Measurements from ENCODE around the gene SERPINB1. TPM values are rescaled to one million over a fixed set of nuclear protein-coding genes. Genes with fewer than 3 reads are reported as not detected.
"Not testable (repeated sequence)": the region's sequence is repeated elsewhere in the genome, so short reads cannot be mapped to it uniquely, and the experiment has no call there.

Gene SERPINB1
- total RNA-seq, 5 donors from 2014 or later (not counting 1 experiment from before 2014, with no cell fraction given): 40.3 to 60.9 (median 50.7) TPM

DNA sequence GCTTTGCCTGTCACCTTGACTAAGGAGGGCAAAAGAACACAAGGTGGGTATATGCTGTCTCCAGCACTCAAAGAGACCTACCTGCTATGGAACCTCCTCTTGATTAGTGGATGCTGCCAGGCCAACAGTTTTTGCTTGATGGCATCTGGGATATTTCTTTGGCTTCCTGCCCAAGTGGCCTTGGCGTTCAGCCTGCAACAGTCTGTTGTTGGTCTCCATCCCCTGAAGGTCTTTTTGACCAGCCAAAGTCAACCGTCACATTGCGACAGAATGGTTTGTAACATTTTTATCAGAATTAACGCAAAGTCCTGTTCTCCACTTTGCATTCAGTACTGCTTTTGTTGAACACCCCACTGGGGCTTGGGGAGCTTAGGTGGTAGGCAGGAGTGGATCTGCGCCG is 37.1 kb downstream of the SERPINB1 start:
- no peaks in the 10 kb centered on the region for H3K27me3 ChIP-seq (replicated peaks in 1 of 2; ENCODE audit: control insufficient read depth in 2 of 2, extremely low read depth in 1 of 2, insufficient read depth in 2 of 2, low read length in 1 of 2)
- Mint-ChIP-seq H3K27me3 (no peaks in the 10 kb centered on the region), H3K4me1 (peaks cover 3 to 11% (median 8%) of the 10 kb centered on the region in 3 donors), H3K27ac (no peak overlapping the region), H3K36me3 (peaks cover 5% of the 10 kb centered on the region), H3K9me3 (no peaks in the 10 kb centered on the region), H3K4me3 (no peak overlapping the region)
- no peaks in the 10 kb centered on the region for H3K36me3 ChIP-seq (ENCODE audit: control insufficient read depth in 2 of 2, extremely low read depth in 1 of 2, insufficient read depth in 1 of 2, low read length in 1 of 2)
- no peak overlapping the region for H3K4me3 ChIP-seq (ENCODE audit: control insufficient read depth in 1 of 2, extremely low read depth in 1 of 2, low read length in 1 of 2)
- POLR2A ChIA-PET: no interaction called here
- H3K27ac ChIP-seq (ENCODE audit: low read length): no peak overlapping the region
- 94% methylated on average over 2 of the region's 6 CpGs for WGBS (ENCODE audit: insufficient coverage)
- DNase-seq: no peak
- no peaks in the 10 kb centered on the region for H3K9me3 ChIP-seq
- H3K4me1 ChIP-seq (ENCODE audit: control insufficient read depth in 1 of 2, extremely low read depth in 1 of 2, insufficient read depth in 2 of 2, low read length in 2 of 2): no peaks in the 10 kb centered on the region
- no peak for ATAC-seq (replicated peaks in 1 of 4)
- CTCF ChIA-PET: no interaction called here

DNA sequence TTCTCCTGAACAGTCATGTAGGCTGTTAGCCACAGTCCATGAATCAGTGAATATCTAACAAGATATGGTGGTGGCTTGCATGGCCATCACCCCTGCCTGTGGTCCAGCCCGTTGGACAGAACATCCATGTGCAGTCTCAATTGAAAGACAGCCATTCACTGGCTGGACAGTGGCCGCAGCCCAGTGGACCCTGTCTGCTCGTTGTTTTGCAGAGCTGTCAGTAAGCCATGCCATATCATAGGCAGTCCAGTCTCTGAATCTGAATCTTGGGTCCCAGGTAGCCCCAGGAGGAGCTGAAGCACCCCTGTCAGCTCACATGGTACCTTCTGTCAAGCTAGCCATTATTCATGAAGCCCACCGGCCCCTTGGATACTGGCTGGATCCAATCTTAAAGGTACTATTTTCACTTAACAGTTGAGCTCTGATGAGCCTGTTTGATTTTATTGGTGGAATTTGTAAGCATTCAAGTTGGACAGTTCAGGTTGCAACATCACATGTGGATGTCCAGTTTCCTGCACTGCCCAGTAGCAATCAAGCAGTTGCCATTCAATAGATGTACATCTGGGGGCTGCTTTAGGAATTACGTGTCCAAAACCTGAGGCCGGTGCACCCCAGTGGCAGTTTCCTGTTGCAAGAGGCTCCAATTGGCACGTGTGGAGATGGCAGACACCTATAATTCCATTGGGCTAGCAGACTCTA is 37.8 kb downstream of the SERPINB1 start:
- CTCF ChIA-PET: no interaction called here
- WGBS (ENCODE audit: insufficient coverage): 87% methylated on average over 6 of the region's 7 CpGs
- Histone ChIP-seq H3K9me3 (no peaks in the 10 kb centered on the region), H3K27me3 (replicated peaks in 1 of 2; ENCODE audit: control insufficient read depth in 2 of 2, extremely low read depth in 1 of 2, insufficient read depth in 2 of 2, low read length in 1 of 2) (no peaks in the 10 kb centered on the region), H3K4me3 (ENCODE audit: control insufficient read depth in 1 of 2, extremely low read depth in 1 of 2, low read length in 1 of 2) (no peak overlapping the region), H3K27ac (ENCODE audit: low read length) (no peak overlapping the region), H3K36me3 (ENCODE audit: control insufficient read depth in 2 of 2, extremely low read depth in 1 of 2, insufficient read depth in 1 of 2, low read length in 1 of 2) (no peaks in the 10 kb centered on the region), H3K4me1 (ENCODE audit: control insufficient read depth in 1 of 2, extremely low read depth in 1 of 2, insufficient read depth in 2 of 2, low read length in 2 of 2) (no peaks in the 10 kb centered on the region)
- H3K9me3 Mint-ChIP-seq: no peaks in the 10 kb centered on the region
- peaks cover 5% of the 10 kb centered on the region for H3K36me3 Mint-ChIP-seq
- H3K4me1 Mint-ChIP-seq: peaks cover 7 to 11% (median 7%) of the 10 kb centered on the region in 3 donors
- H3K27ac Mint-ChIP-seq: no peak overlapping the region
- POLR2A ChIA-PET: no interaction called here
- no peaks in the 10 kb centered on the region for H3K27me3 Mint-ChIP-seq
- DNase-seq (no peak), ATAC-seq (replicated peaks in 1 of 4) (no peak)
- H3K4me3 Mint-ChIP-seq: no peak overlapping the region

DNA sequence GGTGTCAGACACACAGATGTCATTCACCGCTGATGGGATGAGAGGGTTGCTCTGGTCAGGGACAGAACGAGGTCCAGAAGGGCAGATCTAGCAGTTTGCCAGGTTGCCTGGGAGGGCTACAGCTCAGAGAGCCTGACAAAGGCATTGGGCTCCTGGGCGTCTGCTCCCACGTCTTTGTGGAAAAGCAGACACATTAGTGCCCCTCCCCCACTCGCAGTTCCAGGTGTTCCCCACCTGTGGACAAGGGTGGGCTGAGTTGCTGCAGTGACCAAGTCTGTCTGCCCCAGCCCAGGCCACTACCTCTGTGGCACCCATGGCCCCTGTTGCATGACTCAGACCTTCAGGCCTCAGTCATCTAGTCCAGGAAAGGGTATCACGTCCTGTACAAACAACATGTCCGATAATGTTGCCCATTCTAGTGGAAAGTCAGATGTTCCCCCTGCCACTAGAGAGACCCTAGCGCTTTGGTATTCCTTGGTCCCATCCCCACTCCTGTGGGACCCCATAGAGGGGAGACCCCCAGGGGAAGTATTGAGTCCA is 39.1 kb downstream of the SERPINB1 start:
- Histone ChIP-seq H3K27me3 (replicated peaks in 1 of 2; ENCODE audit: control insufficient read depth in 2 of 2, extremely low read depth in 1 of 2, insufficient read depth in 2 of 2, low read length in 1 of 2) (no peaks in the 10 kb centered on the region), H3K4me3 (ENCODE audit: control insufficient read depth in 1 of 2, extremely low read depth in 1 of 2, low read length in 1 of 2) (no peak overlapping the region), H3K36me3 (ENCODE audit: control insufficient read depth in 2 of 2, extremely low read depth in 1 of 2, insufficient read depth in 1 of 2, low read length in 1 of 2) (no peaks in the 10 kb centered on the region), H3K9me3 (no peaks in the 10 kb centered on the region), H3K4me1 (ENCODE audit: control insufficient read depth in 1 of 2, extremely low read depth in 1 of 2, insufficient read depth in 2 of 2, low read length in 2 of 2) (no peaks in the 10 kb centered on the region), H3K27ac (ENCODE audit: low read length) (no peak overlapping the region)
- Mint-ChIP-seq H3K4me1 (peaks cover 7 to 11% (median 8%) of the 10 kb centered on the region in 3 donors), H3K4me3 (no peak overlapping the region), H3K27ac (no peak overlapping the region), H3K27me3 (no peaks in the 10 kb centered on the region), H3K36me3 (peaks cover 5% of the 10 kb centered on the region), H3K9me3 (no peaks in the 10 kb centered on the region)
- ChIA-PET POLR2A (no interaction called here), CTCF (interaction anchor here in 1 of 2 donors (0.6 kb wide), 1 partner anchor 294 kb away, joined by 3 read pairs; no protein-coding TSS in a partner anchor)
- no peak for DNase-seq
- no peak for ATAC-seq (replicated peaks in 1 of 4)
- 97% methylated on average over 3 of the region's 8 CpGs for WGBS (ENCODE audit: insufficient coverage)

DNA sequence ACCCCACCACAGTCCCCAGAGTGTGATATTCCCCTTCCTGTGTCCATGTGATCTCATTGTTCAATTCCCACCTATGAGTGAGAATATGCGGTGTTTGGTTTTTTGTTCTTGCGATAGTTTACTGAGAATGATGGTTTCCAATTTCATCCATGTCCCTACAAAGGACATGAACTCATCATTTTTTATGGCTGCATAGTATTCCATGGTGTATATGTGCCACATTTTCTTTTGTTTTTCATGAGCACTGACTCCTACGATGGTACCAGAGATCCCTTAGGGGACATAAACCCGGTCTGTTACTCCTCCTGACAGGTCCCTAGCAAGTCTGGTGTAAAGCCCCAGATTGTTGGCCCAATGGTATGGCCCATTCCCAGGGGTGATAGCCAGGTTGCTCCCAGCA is 40.0 kb downstream of the SERPINB1 start:
- not testable (repeated sequence) for H3K9me3 Mint-ChIP-seq

DNA sequence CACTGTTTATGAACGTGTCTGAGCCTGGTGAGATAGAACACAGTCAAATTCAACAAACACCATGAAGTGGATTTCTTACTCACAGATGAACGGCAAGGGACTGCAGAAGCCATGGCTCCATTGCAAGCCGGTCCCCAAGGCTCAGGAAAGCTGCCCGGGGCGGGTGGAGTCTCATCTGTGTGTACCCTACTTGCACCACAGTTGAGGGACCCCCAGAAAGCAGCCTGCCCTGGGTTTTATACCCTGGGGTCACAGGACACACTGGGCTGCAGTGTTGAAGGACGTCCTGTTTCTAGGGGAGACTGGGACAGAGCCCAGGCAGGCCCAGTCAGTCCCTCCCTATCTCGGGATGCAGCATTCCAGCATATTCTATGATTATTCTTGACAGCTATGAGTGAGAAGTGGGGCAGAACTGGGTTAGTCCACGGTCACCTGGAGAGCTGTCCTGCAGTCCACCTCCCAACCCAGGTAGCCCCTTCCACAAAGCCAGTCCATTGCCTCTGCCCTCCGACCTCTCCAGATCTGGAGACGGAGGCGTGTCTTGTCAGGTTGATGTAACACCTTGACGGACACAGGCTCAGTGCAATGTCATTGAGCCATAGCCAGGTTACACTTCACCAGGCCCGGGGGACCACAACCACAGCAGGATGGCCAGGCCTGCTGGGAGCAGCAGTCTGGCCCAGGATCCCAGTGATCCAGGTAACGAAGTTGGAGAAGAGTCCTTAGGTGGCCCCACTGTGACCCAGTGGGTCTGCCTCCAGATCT is 40.9 kb downstream of the SERPINB1 start:
- no peak overlapping the region for H3K27ac Mint-ChIP-seq
- no peaks in the 10 kb centered on the region for H3K9me3 Mint-ChIP-seq
- Histone ChIP-seq H3K27me3 (replicated peaks in 1 of 2; ENCODE audit: control insufficient read depth in 2 of 2, extremely low read depth in 1 of 2, insufficient read depth in 2 of 2, low read length in 1 of 2) (no peaks in the 10 kb centered on the region), H3K4me3 (ENCODE audit: control insufficient read depth in 1 of 2, extremely low read depth in 1 of 2, low read length in 1 of 2) (no peak overlapping the region), H3K36me3 (ENCODE audit: control insufficient read depth in 2 of 2, extremely low read depth in 1 of 2, insufficient read depth in 1 of 2, low read length in 1 of 2) (no peaks in the 10 kb centered on the region), H3K4me1 (ENCODE audit: control insufficient read depth in 1 of 2, extremely low read depth in 1 of 2, insufficient read depth in 2 of 2, low read length in 2 of 2) (no peaks in the 10 kb centered on the region), H3K9me3 (no peaks in the 10 kb centered on the region), H3K27ac (ENCODE audit: low read length) (no peak overlapping the region)
- H3K27me3 Mint-ChIP-seq: no peaks in the 10 kb centered on the region
- ChIA-PET POLR2A (no interaction called here), CTCF (no interaction called here)
- H3K4me1 Mint-ChIP-seq: peaks cover 8 to 18% (median 14%) of the 10 kb centered on the region in 3 donors
- peaks cover 3% of the 10 kb centered on the region for H3K36me3 Mint-ChIP-seq
- 99% methylated on average over 8 of the region's 14 CpGs for WGBS (ENCODE audit: insufficient coverage)
- ATAC-seq (replicated peaks in 1 of 4): no peak
- no peak for DNase-seq
- H3K4me3 Mint-ChIP-seq: no peak overlapping the region

More for the DNA sequence above, 40.0 kb downstream of the SERPINB1 start:
- H3K9me3 ChIP-seq; H3K27me3 Mint-ChIP-seq; ATAC-seq (replicated peaks in 1 of 4); H3K36me3 ChIP-seq (ENCODE audit: control insufficient read depth in 2 of 2, extremely low read depth in 1 of 2, insufficient read depth in 1 of 2, low read length in 1 of 2); DNase-seq; H3K4me3 Mint-ChIP-seq; H3K4me1 ChIP-seq (ENCODE audit: control insufficient read depth in 1 of 2, extremely low read depth in 1 of 2, insufficient read depth in 2 of 2, low read length in 2 of 2); H3K36me3 Mint-ChIP-seq; H3K27me3 ChIP-seq (replicated peaks in 1 of 2; ENCODE audit: control insufficient read depth in 2 of 2, extremely low read depth in 1 of 2, insufficient read depth in 2 of 2, low read length in 1 of 2); H3K27ac Mint-ChIP-seq; H3K4me3 ChIP-seq (ENCODE audit: control insufficient read depth in 1 of 2, extremely low read depth in 1 of 2, low read length in 1 of 2); POLR2A ChIA-PET; H3K27ac ChIP-seq (ENCODE audit: low read length): not testable (repeated sequence)
- peaks cover 8 to 16% (median 12%) of the 10 kb centered on the region in 3 donors for H3K4me1 Mint-ChIP-seq
- WGBS (ENCODE audit: insufficient coverage): 100% methylated on average over 2 of the region's 4 CpGs
- CTCF ChIA-PET: interaction anchor here (0.6 to 0.7 kb wide), 2 partner anchors 265 to 295 kb away, joined by 3 to 4 read pairs; no protein-coding TSS in a partner anchor

DNA sequence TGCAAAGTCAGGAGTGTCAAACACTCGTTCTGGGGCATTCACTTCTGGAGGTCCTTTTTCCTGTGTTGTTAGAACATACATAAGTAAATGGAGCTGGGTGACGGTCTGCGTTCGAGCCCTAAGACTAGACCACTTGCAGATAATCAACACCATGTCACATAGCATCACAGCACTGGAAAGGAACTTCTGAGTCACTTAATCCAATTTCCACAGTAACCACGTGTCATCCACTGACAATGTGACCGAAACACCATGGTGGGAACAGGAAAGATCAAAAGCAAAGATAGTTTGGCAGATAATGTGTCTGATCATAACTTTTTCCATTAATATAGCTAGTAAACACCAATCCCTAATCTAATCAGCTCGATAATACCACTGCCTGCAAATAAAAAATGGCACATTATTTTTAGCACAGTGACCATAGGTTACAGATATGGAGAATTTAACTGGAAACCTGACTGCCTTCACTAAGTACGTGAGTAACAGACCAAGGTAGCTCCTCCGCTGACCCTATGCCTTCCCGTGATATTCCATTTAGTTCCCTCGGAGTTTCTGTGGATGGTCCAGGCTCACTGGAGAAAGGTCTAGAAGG is 41.6 kb downstream of the SERPINB1 start:
- H3K36me3 ChIP-seq (ENCODE audit: control insufficient read depth in 2 of 2, extremely low read depth in 1 of 2, insufficient read depth in 1 of 2, low read length in 1 of 2): no peaks in the 10 kb centered on the region
- no peaks in the 10 kb centered on the region for H3K9me3 ChIP-seq
- Mint-ChIP-seq H3K4me3 (no peak overlapping the region), H3K27me3 (no peaks in the 10 kb centered on the region), H3K36me3 (peaks cover 4% of the 10 kb centered on the region), H3K27ac (no peak overlapping the region), H3K4me1 (peaks cover 8 to 21% (median 14%) of the 10 kb centered on the region in 3 donors), H3K9me3 (no peaks in the 10 kb centered on the region)
- H3K4me3 ChIP-seq (ENCODE audit: control insufficient read depth in 1 of 2, extremely low read depth in 1 of 2, low read length in 1 of 2): no peak overlapping the region
- no peak for DNase-seq
- CTCF ChIA-PET: no interaction called here
- H3K27me3 ChIP-seq (replicated peaks in 1 of 2; ENCODE audit: control insufficient read depth in 2 of 2, extremely low read depth in 1 of 2, insufficient read depth in 2 of 2, low read length in 1 of 2): no peaks in the 10 kb centered on the region
- H3K27ac ChIP-seq (ENCODE audit: low read length): no peak overlapping the region
- ATAC-seq (replicated peaks in 1 of 4): no peak
- WGBS (ENCODE audit: insufficient coverage): 85% methylated on average over 5 of the region's 11 CpGs
- no peaks in the 10 kb centered on the region for H3K4me1 ChIP-seq (ENCODE audit: control insufficient read depth in 1 of 2, extremely low read depth in 1 of 2, insufficient read depth in 2 of 2, low read length in 2 of 2)
- POLR2A ChIA-PET: no interaction called here
